ENCODE data around the gene ANKRD1. TPM values are rescaled to one million over a fixed set of nuclear protein-coding genes. Genes with fewer than 3 reads are reported as not detected.

ANKRD1 gene
- total RNA-seq, 1 experiment from 2014 or later = 75.7 TPM

DNA sequence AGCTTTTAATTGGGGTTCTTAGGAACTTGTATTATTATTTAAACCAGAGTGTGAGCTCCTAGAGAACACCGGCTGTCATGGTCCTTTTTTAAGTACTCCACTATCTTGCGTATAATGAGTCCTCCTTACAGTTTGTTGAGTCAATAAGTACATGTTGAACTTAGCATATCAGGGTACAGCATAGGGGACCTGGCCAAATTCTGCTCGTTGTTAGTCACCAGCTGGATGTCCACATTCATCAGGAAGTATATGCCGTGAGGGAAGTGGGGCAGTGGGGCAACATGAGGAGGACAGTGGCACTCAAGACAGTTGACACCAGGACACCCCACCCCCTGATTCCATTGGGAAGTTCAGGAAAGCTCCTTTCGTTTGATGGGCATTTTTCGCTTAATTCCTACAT lies 32.5 kb downstream of the ANKRD1 start:
- intact Hi-C loops (cut with micrococcal nuclease; ENCODE audit: unreplicated experiment) = no loop called here
- BruUV-seq (replicated peaks) = no TSS peak
- H3K4me3 Mint-ChIP-seq (ENCODE audit: unreplicated experiment) = no peak overlapping the region
- H3K9me3 ChIP-seq = no peaks in the 10 kb centered on the region
- no peaks in the 10 kb centered on the region for H3K4me1 Mint-ChIP-seq (ENCODE audit: low read depth, unreplicated experiment)
- ChIA-PET CTCF (no interaction called here), POLR2A (no interaction called here)
- H3K9me3 Mint-ChIP-seq (ENCODE audit: unreplicated experiment) = no peaks in the 10 kb centered on the region
- peaks cover 50% of the 10 kb centered on the region for H3K36me3 Mint-ChIP-seq (ENCODE audit: insufficient read depth, unreplicated experiment)
- no peaks in the 10 kb centered on the region for H3K4me1 ChIP-seq
- no peak for DNase-seq
- TF ChIP-seq, protein P1, sequence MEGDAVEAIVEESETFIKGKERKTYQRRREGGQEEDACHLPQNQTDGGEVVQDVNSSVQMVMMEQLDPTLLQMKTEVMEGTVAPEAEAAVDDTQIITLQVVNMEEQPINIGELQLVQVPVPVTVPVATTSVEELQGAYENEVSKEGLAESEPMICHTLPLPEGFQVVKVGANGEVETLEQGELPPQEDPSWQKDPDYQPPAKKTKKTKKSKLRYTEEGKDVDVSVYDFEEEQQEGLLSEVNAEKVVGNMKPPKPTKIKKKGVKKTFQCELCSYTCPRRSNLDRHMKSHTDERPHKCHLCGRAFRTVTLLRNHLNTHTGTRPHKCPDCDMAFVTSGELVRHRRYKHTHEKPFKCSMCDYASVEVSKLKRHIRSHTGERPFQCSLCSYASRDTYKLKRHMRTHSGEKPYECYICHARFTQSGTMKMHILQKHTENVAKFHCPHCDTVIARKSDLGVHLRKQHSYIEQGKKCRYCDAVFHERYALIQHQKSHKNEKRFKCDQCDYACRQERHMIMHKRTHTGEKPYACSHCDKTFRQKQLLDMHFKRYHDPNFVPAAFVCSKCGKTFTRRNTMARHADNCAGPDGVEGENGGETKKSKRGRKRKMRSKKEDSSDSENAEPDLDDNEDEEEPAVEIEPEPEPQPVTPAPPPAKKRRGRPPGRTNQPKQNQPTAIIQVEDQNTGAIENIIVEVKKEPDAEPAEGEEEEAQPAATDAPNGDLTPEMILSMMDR (IDR thresholded peaks at IDR 0.05; ENCODE audit: insufficient read depth in 1 of 2, low read depth in 1 of 2, low read length in 1 of 2, severe bottlenecking in 1 of 2, unreplicated experiment in 1 of 2) = no peak
- no peaks in the 10 kb centered on the region for H3K27me3 Mint-ChIP-seq (ENCODE audit: insufficient read depth, unreplicated experiment)
- no peak overlapping the region for H3K27ac Mint-ChIP-seq (ENCODE audit: unreplicated experiment)
- no peaks in the 10 kb centered on the region for H3K27me3 ChIP-seq (replicated peaks; ENCODE audit: control insufficient read depth, insufficient read depth, low read length)
- no peak overlapping the region for H3K4me3 ChIP-seq (ENCODE audit: low read depth, low read length)
- H3K36me3 ChIP-seq (ENCODE audit: control insufficient read depth, insufficient read depth, low read length) = no peaks in the 10 kb centered on the region

- Mint-ChIP-seq H3K9me3 (ENCODE audit: unreplicated experiment) (no peaks in the 10 kb centered on the region), H3K36me3 (ENCODE audit: insufficient read depth, unreplicated experiment) (peaks cover 47% of the 10 kb centered on the region), H3K4me1 (ENCODE audit: low read depth, unreplicated experiment) (no peaks in the 10 kb centered on the region), H3K4me3 (ENCODE audit: unreplicated experiment) (no peak overlapping the region), H3K27ac (ENCODE audit: unreplicated experiment) (no peak overlapping the region), H3K27me3 (ENCODE audit: insufficient read depth, unreplicated experiment) (no peaks in the 10 kb centered on the region)
- DNase-seq = no peak
- intact Hi-C loops (cut with micrococcal nuclease; ENCODE audit: unreplicated experiment) = no loop called here
- ChIA-PET CTCF (no interaction called here), POLR2A (no interaction called here)
- TF ChIP-seq, protein P1 (IDR thresholded peaks at IDR 0.05; ENCODE audit: insufficient read depth in 1 of 2, low read depth in 1 of 2, low read length in 1 of 2, severe bottlenecking in 1 of 2, unreplicated experiment in 1 of 2) = no peak
- BruUV-seq (replicated peaks) = no TSS peak
- Histone ChIP-seq H3K9me3 (no peaks in the 10 kb centered on the region), H3K27me3 (replicated peaks; ENCODE audit: control insufficient read depth, insufficient read depth, low read length) (no peaks in the 10 kb centered on the region), H3K4me1 (no peaks in the 10 kb centered on the region), H3K36me3 (ENCODE audit: control insufficient read depth, insufficient read depth, low read length) (no peaks in the 10 kb centered on the region), H3K4me3 (ENCODE audit: low read depth, low read length) (no peak overlapping the region)
Observed at GRCh38 chr10:90887555-90887954, 33.3 kb downstream of the ANKRD1 start.

DNA sequence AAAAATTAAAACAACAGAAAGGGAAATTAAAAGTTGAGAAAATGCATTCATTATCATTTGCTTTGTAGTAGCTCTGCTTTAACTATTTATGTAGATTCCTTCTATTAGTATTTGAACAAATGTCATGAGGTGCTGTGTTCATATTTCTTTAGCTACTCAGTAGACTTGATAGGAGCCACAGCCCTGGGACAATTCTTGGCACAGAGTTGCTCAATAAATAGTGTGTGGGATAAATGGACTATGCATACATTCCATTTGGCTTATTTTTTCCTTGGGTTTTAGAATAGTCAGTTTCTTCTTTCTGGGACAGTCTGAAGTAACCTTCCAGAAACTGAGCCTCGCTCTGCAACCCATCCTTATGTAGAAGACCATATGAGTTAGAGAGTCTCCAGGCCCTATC lies 35.7 kb downstream of the ANKRD1 start:
- no peaks in the 10 kb centered on the region for H3K27me3 Mint-ChIP-seq (ENCODE audit: insufficient read depth, unreplicated experiment)
- H3K27ac Mint-ChIP-seq (ENCODE audit: unreplicated experiment) = no peak overlapping the region
- H3K4me3 ChIP-seq (ENCODE audit: low read depth, low read length) = no peak overlapping the region
- H3K9me3 ChIP-seq = no peaks in the 10 kb centered on the region
- no peaks in the 10 kb centered on the region for H3K27me3 ChIP-seq (replicated peaks; ENCODE audit: control insufficient read depth, insufficient read depth, low read length)
- no peak for DNase-seq
- H3K36me3 ChIP-seq (ENCODE audit: control insufficient read depth, insufficient read depth, low read length) = no peaks in the 10 kb centered on the region; the same call in 1 of the 2 replicates
- H3K36me3 Mint-ChIP-seq (ENCODE audit: insufficient read depth, unreplicated experiment) = peaks cover 53% of the 10 kb centered on the region
- ChIA-PET CTCF (no interaction called here), POLR2A (no interaction called here)
- no peaks in the 10 kb centered on the region for H3K4me1 Mint-ChIP-seq (ENCODE audit: low read depth, unreplicated experiment)
- no peak overlapping the region for H3K4me3 Mint-ChIP-seq (ENCODE audit: unreplicated experiment)
- intact Hi-C loops (cut with micrococcal nuclease; ENCODE audit: unreplicated experiment) = no loop called here
- BruUV-seq (replicated peaks) = no TSS peak
- TF ChIP-seq, protein P1 (IDR thresholded peaks at IDR 0.05; ENCODE audit: insufficient read depth in 1 of 2, low read depth in 1 of 2, low read length in 1 of 2, severe bottlenecking in 1 of 2, unreplicated experiment in 1 of 2) = no peak
- no peaks in the 10 kb centered on the region for H3K4me1 ChIP-seq
- no peaks in the 10 kb centered on the region for H3K9me3 Mint-ChIP-seq (ENCODE audit: unreplicated experiment)
